T-helper 1 cell (primary cell): Measurements from ENCODE around the gene GLS.
"Not testable (repeated sequence)": the region's sequence is repeated elsewhere in the genome, so short reads cannot be mapped to it uniquely, and the experiment has no call there.

ENCODE experiments used
- DNase-seq, 5 donors: peaks; one replicate each; pipeline ENCODE4 v3.0.0-alpha.2; 2012 to 2020
- total RNA-seq, 4 donors: gene quantifications; one replicate each; lab custom pipeline; 2026; lab: John Stamatoyannopoulos, UW

The GLS gene
- 222 to 300 (median 278) reads per million in 4 donors for total RNA-seq

DNA sequence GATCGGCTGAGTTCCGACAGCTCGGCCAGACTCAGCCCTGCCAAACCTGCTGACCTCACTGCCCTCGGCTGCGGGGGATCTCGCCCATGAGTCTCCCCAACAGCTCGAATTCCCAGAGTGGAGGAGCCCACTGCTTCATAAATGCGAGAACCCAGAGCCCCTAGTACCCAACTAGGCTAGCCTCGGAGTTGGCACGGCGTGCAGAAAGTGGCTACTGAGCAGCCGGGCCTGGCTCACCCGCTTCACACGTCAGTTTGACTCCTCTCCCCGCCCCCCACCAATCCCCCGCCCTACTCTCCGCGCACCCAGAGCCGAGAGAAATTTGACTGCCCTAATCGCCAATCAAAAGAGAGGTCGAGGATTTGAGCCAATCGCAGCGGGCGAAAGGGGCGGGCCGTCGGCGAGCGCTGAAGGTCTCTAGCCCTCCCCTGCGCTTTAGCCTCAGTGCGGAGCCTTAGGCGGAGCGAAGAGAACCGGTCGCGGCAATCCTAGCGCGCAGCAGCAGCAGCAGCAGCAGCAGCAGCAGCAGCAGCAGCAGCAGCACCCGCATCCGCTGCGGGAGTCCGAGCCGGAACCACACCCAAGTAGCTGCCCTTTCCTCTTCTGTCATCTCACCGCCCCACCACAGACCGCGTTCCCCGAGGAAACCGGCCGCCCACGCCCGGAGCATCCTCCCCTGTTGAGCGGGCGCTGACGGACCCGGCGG is at the start of gene GLS:
Gene GLS, plus strand, starts transcription at position 444 of the 706 bp plus-strand sequence. CDS start 264 bp downstream, outside the sequence.
- peak; percentile 89 to 98 (median 93) for DNase-seq

- DNase-seq, result no peak
These were observed 48.7 kb upstream of the GLS start for GRCh38 chr2:190831941-190832340.

GRCh38 chr2:190834890-190835208 is 45.8 kb upstream of the GLS start:
- DNase-seq, result no peak

GRCh38 chr2:190835303-190835930 is 45.2 kb upstream of the GLS start:
- DNase-seq, result no peak

GRCh38 chr2:190836767-190837166 is 43.9 kb upstream of the GLS start:
- no peak for DNase-seq

DNA sequence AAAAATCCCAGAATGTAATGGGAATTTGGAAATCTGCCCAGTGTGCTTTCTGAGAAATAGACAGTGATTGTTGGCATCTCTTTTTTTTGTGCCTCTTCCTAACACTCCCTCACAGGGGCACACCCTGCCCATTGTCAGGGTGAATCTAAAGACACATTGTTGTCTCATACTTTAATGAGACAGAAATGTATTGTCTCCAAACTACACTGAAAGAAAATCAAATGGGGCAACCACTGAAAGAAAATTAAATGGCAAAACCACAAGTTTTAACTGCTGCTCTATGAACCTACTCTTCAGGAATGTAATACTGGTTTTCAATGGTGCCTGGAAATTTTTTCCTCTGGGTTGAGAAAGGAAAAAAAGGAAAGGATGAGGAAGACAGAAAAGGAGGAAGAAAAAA is 43.2 kb upstream of the GLS start:
- DNase-seq, result no peak

- no peak for DNase-seq
These were observed 42.7 kb upstream of the GLS start for GRCh38 chr2:190837952-190838361.

DNA sequence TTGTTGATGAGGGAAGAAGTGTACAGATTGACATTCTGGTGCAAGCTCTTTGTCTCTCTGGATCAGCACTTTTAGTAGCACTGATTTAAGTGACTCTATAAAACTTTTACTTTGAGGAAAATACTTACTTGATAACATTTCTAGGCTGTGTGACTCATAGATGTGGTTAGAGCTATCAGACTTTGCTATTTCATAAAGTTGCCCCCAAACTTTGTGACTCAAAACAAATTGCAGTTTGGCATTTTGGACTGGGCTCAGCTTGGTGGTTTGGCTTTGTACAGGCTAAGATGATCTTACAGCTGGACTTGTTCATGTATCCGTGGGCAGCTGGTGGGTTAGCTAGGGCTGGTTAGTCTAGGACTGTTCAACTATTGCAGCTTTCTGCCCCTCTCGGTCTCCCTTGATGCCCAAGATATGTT is 42.1 kb upstream of the GLS start:
- no peak for DNase-seq

DNA sequence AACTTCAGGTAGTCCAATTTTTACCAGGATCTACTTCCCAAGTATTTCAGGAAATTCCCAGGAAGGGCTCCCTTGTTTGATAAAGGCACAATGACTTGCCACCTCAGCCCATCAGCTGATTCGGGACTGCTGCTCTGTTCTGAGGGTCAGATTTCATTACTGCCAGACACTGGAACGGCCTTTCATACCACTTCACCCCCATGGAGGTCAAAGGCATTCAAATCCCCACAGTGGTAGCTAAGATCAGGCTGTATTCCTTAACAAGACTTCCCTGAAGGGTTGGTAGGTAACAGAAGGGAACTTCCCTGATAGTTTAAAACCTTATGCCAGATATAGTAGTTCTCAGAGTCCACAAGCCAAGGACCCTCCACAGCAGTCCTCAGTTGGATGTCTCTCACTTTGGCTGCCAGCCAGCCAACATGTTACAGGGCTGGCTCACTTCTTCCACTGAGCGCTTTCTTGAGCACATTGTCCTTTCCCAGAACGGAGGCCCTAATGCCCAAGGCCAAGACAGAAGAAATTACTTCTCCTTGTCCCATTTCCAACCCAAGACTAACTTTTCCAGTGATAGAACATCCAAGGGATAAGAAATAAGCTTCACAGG is 40.0 kb upstream of the GLS start:
- no peak for DNase-seq

DNA sequence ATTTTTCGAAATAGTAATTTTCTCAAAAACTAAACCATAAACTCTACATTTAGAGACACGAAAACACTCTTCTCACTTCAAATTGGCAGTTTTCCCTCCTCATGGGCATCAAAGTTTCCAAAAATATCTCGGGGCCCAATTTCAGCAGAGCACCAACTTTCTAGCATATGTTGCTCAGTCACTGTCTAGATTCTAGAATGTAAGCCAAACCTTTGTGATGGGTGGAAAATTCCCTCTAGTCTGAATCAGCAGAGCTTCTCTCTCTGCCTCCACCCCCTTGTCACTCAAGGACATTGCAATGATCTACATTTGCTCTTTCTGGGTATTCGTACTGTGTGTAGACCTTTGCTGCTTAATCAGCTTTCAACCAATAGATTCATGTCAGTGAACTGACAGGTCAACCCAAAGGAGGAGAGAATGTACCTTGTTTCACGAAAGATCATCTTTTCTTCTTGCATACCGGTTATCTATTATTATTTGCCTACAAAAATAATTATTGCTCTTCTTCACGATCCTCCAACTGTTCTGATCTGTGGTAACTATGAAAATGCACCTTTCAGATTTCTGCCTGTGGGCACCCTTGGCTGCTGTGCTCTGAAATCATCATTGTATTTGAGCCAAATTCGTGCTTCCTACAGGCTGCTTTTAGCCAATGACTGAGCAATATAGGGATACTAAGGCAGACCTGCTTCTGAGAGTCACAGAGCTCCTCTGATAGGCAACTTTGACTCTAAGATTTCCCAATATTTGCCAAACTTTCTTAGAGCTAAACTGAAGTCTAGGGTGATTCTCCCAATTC is 38.7 kb upstream of the GLS start:
- no peak for DNase-seq

- DNase-seq, result no peak
These were observed 38.0 kb upstream of the GLS start for GRCh38 chr2:190842606-190843104.

DNA sequence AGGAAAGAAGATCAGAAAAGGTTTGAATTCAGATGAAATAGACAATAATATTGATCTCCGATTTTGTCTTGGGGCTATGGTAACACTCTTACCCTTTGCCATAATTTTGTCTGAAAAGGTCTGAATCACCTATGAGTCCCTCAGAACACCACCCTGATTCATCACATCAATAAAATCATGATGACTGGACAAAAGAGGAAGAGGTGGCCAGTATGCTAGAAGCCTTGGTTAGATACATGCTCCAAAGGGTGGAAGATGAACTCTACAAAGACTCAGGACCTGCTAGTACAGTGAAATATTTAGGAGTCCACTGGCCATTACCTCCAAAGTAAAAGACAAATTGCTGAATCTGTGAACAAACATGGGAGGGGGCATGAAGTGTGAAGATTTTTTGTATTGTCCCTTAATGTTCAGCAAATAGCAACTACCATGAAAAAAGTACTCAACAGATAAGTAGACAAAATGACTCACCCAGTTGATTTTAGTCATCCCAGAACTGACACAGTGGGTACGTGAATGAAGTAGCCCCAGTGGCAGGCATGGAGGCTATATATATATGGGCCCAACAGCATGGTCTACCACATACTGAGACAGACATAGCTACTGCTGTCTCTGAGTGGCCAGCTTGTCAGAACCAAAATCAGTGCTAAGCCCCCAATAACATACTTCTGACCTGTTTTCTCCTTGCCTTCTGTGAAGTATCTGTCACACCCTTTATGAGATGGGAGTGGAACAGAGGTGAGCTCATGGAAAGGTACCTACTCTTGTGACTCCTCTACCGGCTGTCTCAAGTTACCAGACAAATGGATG is 36.5 kb upstream of the GLS start:
- peak in 1 of 5 donors; percentile 81 for DNase-seq

GRCh38 chr2:190844700-190845401 is 35.8 kb upstream of the GLS start:
- no peak for DNase-seq

GRCh38 chr2:190846746-190847145 is 33.9 kb upstream of the GLS start:
- no peak for DNase-seq

- DNase-seq, result no peak
These were observed 33.0 kb upstream of the GLS start for GRCh38 chr2:190847504-190848081.

DNA sequence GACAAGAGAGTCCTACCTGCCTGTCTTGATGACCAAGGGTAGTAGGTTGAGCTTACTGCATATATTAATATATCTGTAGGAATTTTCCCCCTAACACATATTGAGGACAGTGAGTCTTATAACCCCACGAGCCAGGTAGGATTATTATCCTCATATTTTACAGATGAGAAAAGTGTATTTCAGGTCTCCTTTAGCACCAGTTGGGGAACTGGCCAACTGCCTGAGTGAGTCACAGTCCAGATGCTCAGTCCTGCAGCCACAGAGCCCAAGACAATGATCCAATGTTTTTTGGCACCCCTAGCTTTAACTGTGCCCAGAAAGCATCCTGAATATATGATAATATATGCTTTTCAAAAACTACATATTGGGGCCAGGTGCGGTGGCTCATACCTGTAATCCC is 30.8 kb upstream of the GLS start:
- no peak for DNase-seq

GRCh38 chr2:190853022-190853421 is 27.6 kb upstream of the GLS start:
- DNase-seq, result not testable (repeated sequence)

GRCh38 chr2:190853531-190854383 is 26.9 kb upstream of the GLS start:
- DNase-seq, result no peak

GRCh38 chr2:190854726-190855125 is 25.9 kb upstream of the GLS start:
- no peak for DNase-seq

- DNase-seq, result no peak
These were observed 25.4 kb upstream of the GLS start for GRCh38 chr2:190855245-190855644.
